Cardiac fibroblast (primary cell): ENCODE data around the gene PMS1.
"Not testable (repeated sequence)": the region's sequence is repeated elsewhere in the genome, so short reads cannot be mapped to it uniquely, and the experiment has no call there.

Experiments
- DNase-seq, 2 donors: peaks; one replicate each; pipeline versions ENCODE4 v3.0.0 to v3.0.0-alpha.2; 2010; ENCODE audit warnings: low read depth in 2 of 2
- H3K4me3 ChIP-seq, 2 donors: replicated peaks in 1 of 2; 1 replicate in 1 of 2; 2 replicates in 1 of 2; pipeline ENCODE4 v1.5.1; 2011; ENCODE audit warnings: low read depth in 2 of 2, low read length in 2 of 2, mild to moderate bottlenecking in 2 of 2, moderate library complexity in 1 of 2
- TF ChIP-seq, protein P1 (sequence below): IDR thresholded peaks from one replicate; pipeline ENCODE4 v1.5.1; 2011; ENCODE audit warnings: low read depth, mild to moderate bottlenecking, low read length, inconsistent platforms

The PMS1 gene

DNA sequence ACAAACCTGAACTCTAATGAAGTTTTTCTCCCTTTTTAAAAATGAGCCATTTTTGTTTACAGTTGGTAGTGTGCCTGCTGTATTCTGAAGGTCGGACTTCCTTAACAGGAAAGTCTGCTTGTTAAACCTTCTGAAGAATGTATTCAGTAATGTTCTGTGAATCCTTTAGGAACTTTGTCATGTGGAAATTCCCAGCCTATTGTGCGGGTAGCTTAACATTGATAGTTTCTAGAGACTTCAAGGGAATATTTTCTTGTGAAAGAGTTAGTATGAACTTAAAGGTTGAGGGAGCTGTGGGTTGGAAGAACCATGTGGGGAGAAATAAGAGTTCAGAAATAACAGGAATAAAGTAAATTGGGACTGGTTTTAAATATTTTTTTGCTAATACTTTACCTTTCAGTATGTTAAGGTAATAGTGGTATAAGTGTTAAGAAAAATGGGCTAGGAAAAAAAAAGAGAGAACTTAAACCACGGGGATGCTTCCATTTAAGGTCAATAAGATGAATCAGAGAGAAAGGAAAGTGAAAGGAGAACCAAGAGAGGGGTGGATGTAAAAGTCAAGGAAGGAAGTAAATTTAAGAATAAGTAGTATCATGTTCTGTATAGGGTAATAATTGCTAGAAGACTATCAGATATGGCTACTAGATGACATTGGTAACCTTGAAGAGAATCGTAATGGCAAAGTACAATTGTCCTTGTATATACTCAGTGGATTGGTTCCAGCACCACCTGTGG, 90.5 kb downstream of the PMS1 start:
- no peak overlapping the region for H3K4me3 ChIP-seq
- TF ChIP-seq, protein P1, sequence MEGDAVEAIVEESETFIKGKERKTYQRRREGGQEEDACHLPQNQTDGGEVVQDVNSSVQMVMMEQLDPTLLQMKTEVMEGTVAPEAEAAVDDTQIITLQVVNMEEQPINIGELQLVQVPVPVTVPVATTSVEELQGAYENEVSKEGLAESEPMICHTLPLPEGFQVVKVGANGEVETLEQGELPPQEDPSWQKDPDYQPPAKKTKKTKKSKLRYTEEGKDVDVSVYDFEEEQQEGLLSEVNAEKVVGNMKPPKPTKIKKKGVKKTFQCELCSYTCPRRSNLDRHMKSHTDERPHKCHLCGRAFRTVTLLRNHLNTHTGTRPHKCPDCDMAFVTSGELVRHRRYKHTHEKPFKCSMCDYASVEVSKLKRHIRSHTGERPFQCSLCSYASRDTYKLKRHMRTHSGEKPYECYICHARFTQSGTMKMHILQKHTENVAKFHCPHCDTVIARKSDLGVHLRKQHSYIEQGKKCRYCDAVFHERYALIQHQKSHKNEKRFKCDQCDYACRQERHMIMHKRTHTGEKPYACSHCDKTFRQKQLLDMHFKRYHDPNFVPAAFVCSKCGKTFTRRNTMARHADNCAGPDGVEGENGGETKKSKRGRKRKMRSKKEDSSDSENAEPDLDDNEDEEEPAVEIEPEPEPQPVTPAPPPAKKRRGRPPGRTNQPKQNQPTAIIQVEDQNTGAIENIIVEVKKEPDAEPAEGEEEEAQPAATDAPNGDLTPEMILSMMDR: no peak
- no peak for DNase-seq

GRCh38 chr2:189876271-189876670, 92.0 kb downstream of the PMS1 start:
- TF ChIP-seq, protein P1: no peak
- no peak for DNase-seq
- no peak overlapping the region for H3K4me3 ChIP-seq

DNA sequence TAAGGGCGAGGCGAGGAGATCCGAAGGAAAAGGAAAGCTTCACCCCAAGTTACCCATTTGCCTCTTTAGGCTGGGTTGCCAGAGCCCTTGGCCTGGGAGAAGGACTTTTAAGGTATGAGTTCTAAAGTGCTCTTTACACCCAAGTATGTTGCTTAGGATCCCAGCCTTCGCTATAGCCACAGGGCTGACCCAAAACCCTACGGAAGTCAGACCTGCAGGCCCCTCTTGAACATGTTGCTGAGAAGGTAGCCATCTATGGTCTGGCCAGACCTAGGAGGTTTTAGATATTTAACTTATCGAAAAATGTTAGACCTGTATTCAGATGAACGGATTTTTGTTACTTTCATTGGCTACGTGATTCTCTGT, 95.4 kb downstream of the PMS1 start:
- no peak overlapping the region for H3K4me3 ChIP-seq
- DNase-seq: no peak
- TF ChIP-seq, protein P1: no peak

GRCh38 chr2:189880429-189880828, 96.2 kb downstream of the PMS1 start:
- no peak for DNase-seq
- no peak overlapping the region for H3K4me3 ChIP-seq
- TF ChIP-seq, protein P1: no peak

GRCh38 chr2:189880832-189881492, 96.7 kb downstream of the PMS1 start:
- TF ChIP-seq, protein P1: no peak
- no peak for DNase-seq
- no peak overlapping the region for H3K4me3 ChIP-seq

- TF ChIP-seq, protein P1: no peak
- DNase-seq: no peak
- H3K4me3 ChIP-seq: no peak overlapping the region
These were observed 101.1 kb downstream of the PMS1 start for GRCh38 chr2:189885368-189885767.

DNA sequence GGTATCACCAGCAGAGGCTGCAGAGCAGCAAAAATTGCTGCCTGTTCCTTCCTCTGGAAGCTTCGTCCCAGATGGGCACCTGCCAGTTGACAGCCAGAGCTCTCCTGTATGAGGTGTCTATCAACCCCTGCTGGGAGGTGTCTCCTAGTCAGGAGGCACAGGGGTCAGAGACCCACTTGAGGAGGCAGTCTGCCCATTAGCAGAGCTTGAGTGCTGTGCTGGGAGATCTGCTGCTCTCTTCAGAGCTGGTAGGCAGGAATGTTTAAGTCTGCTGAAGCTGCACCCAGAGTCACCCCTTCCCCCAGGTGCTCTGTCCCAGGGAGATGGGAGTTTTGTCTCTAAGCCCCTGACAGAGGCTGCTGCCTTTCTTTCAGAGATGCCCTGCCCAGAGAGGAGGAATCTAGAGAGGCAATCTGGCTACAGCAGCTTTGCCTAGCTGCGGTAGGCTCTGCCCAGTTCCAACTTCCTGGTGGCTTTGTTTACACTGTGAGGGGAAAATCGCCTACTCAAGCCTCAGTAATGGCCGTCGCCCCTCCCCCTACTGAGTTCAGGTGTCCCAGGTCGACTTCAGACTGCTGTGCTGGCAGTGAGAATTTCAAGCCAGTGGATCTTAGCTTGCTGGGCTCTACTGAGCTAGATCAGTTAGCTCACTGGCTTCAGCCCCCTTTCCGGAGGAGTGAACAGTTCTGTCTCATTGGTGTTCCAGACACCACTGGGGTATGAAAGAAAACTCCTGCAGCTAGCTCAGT, 108.5 kb downstream of the PMS1 start:
- DNase-seq, H3K4me3 ChIP-seq: not testable (repeated sequence)
